ENCODE data around the gene CHKA.

Gene CHKA

GRCh38 chr11:68028802-68029545 lies 92.2 kb downstream of the CHKA start:
- no peak for DNase-seq

GRCh38 chr11:68027667-68028066 lies 93.5 kb downstream of the CHKA start:
- DNase-seq, result no peak

GRCh38 chr11:68026391-68027105 lies 94.6 kb downstream of the CHKA start:
- no peak for DNase-seq

GRCh38 chr11:68025047-68025446 lies 96.1 kb downstream of the CHKA start:
- DNase-seq, result no peak

GRCh38 chr11:68024508-68024907 lies 96.7 kb downstream of the CHKA start:
- DNase-seq, result no peak

- no peak for DNase-seq
These were observed 98.7 kb downstream of the CHKA start for GRCh38 chr11:68022531-68022930.

- DNase-seq, result peak in 1 of 3 experiments; percentile 26
These were observed 99.9 kb downstream of the CHKA start for GRCh38 chr11:68021167-68021787.

GRCh38 chr11:68020575-68020974 lies 100.6 kb downstream of the CHKA start:
- peak in 2 of 3 experiments; percentile 18 to 26 for DNase-seq

- DNase-seq, result no peak
These were observed 101.7 kb downstream of the CHKA start for GRCh38 chr11:68019486-68019885.

GRCh38 chr11:68018730-68019190 lies 102.4 kb downstream of the CHKA start:
- DNase-seq, result no peak

GRCh38 chr11:68017980-68018729 lies 103.0 kb downstream of the CHKA start:
- DNase-seq, result no peak

- no peak for DNase-seq
These were observed 104.0 kb downstream of the CHKA start for GRCh38 chr11:68016904-68017817.

- DNase-seq, result no peak
These were observed 104.9 kb downstream of the CHKA start for GRCh38 chr11:68016161-68016903.

- no peak for DNase-seq
These were observed 105.7 kb downstream of the CHKA start for GRCh38 chr11:68015467-68015866.

- DNase-seq, result no peak
These were observed 106.2 kb downstream of the CHKA start for GRCh38 chr11:68014947-68015447.

- DNase-seq, result no peak
These were observed 106.8 kb downstream of the CHKA start for GRCh38 chr11:68014157-68014946.

GRCh38 chr11:68013611-68014156 lies 107.5 kb downstream of the CHKA start:
- peak in 1 of 3 experiments; percentile 47 for DNase-seq

- no peak for DNase-seq
These were observed 108.2 kb downstream of the CHKA start for GRCh38 chr11:68012843-68013610.
